ENCODE measurements around the gene NBPF3. TPM values are rescaled to one million over a fixed set of nuclear protein-coding genes. Genes with fewer than 3 reads are reported as not detected.

NBPF3 gene
- total RNA-seq, 1 experiment from 2014 or later = 15.9 TPM

- TF ChIP-seq POLR2AphosphoS5 (IDR thresholded peaks at IDR 0.05; ENCODE audit: low read depth, low read length) (no peak), SIN3A (IDR thresholded peaks at IDR 0.05; ENCODE audit: borderline replicate concordance, insufficient read depth, low read depth, low read length) (no peak)
- TF ChIP-seq, protein P1, sequence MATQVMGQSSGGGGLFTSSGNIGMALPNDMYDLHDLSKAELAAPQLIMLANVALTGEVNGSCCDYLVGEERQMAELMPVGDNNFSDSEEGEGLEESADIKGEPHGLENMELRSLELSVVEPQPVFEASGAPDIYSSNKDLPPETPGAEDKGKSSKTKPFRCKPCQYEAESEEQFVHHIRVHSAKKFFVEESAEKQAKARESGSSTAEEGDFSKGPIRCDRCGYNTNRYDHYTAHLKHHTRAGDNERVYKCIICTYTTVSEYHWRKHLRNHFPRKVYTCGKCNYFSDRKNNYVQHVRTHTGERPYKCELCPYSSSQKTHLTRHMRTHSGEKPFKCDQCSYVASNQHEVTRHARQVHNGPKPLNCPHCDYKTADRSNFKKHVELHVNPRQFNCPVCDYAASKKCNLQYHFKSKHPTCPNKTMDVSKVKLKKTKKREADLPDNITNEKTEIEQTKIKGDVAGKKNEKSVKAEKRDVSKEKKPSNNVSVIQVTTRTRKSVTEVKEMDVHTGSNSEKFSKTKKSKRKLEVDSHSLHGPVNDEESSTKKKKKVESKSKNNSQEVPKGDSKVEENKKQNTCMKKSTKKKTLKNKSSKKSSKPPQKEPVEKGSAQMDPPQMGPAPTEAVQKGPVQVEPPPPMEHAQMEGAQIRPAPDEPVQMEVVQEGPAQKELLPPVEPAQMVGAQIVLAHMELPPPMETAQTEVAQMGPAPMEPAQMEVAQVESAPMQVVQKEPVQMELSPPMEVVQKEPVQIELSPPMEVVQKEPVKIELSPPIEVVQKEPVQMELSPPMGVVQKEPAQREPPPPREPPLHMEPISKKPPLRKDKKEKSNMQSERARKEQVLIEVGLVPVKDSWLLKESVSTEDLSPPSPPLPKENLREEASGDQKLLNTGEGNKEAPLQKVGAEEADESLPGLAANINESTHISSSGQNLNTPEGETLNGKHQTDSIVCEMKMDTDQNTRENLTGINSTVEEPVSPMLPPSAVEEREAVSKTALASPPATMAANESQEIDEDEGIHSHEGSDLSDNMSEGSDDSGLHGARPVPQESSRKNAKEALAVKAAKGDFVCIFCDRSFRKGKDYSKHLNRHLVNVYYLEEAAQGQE (IDR thresholded peaks at IDR 0.05; ENCODE audit: insufficient read depth in 1 of 2, low read depth in 2 of 2, low read length in 1 of 2) = no peak
- TF ChIP-seq, protein P2, sequence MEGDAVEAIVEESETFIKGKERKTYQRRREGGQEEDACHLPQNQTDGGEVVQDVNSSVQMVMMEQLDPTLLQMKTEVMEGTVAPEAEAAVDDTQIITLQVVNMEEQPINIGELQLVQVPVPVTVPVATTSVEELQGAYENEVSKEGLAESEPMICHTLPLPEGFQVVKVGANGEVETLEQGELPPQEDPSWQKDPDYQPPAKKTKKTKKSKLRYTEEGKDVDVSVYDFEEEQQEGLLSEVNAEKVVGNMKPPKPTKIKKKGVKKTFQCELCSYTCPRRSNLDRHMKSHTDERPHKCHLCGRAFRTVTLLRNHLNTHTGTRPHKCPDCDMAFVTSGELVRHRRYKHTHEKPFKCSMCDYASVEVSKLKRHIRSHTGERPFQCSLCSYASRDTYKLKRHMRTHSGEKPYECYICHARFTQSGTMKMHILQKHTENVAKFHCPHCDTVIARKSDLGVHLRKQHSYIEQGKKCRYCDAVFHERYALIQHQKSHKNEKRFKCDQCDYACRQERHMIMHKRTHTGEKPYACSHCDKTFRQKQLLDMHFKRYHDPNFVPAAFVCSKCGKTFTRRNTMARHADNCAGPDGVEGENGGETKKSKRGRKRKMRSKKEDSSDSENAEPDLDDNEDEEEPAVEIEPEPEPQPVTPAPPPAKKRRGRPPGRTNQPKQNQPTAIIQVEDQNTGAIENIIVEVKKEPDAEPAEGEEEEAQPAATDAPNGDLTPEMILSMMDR (IDR thresholded peaks at IDR 0.05) = no peak
- ChIA-PET CTCF (interaction anchor here (0.6 to 0.8 kb wide), 2 partner anchors 57 to 127 kb away, joined by 3 to 4 read pairs; no protein-coding TSS in a partner anchor), POLR2A (no interaction called here)
- H3K27me3 ChIP-seq (ENCODE audit: control insufficient read depth, insufficient read depth, low read length) = no peaks in the 10 kb centered on the region; the same call in 1 of the 2 replicates
- DNase-seq (ENCODE audit: low read depth, low spot score) (no peak), ATAC-seq (no peak)
- no peaks in the 10 kb centered on the region for H3K9me3 ChIP-seq (ENCODE audit: control insufficient read depth, insufficient read depth, low read depth, low read length)
- in situ Hi-C loops (cut with HindIII; ENCODE audit: low pct_unique_long_range_greater_than_20kb, low sequenced_read_pairs) (no loop called here), intact Hi-C loops (cut with micrococcal nuclease; ENCODE audit: unreplicated experiment) (loop anchor here (10.0 kb wide), 1 partner anchor 121 kb away; no protein-coding TSS in a partner anchor)
- H3K27ac ChIP-seq (ENCODE audit: low read length) = no peak overlapping the region
- no peaks in the 10 kb centered on the region for H3K36me3 ChIP-seq (ENCODE audit: control insufficient read depth, insufficient read depth, low read length)
- H3K4me3 ChIP-seq (ENCODE audit: low read depth in 2 of 2, low read length in 2 of 2) = no peak overlapping the region
- H3K4me1 ChIP-seq (ENCODE audit: control insufficient read depth, insufficient read depth, low read length) = no peaks in the 10 kb centered on the region
- BruUV-seq (replicated peaks) = no TSS peak
Observed at GRCh38 chr1:21496063-21496462, 56.1 kb downstream of the NBPF3 start.

DNA sequence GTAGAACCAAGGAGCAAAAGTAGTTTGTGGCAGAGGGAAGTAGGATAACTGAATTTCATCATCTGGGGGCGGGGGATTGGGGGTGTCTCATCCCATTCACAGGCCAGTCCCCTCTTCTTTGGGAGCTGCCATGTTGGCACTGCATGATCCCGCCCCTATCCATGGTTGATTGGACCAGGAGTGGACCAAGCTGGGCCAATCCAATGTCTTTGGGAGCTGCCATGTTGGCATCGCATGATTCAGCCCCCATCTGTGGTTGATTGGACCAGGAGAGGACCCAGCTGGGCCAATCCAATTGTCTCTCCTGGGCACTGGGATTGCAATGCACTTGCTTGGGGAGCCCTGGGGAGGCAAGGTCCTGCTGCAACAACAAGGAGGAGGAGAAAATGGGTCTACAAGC, 56.9 kb downstream of the NBPF3 start:
- ATAC-seq = no peak
- no peak overlapping the region for H3K27ac ChIP-seq (ENCODE audit: low read length)
- H3K27me3 ChIP-seq (ENCODE audit: control insufficient read depth, insufficient read depth, low read length) = no peaks in the 10 kb centered on the region; the same call in 1 of the 2 replicates
- in situ Hi-C loops (cut with HindIII; ENCODE audit: low pct_unique_long_range_greater_than_20kb, low sequenced_read_pairs) (no loop called here), intact Hi-C loops (cut with micrococcal nuclease; ENCODE audit: unreplicated experiment) (loop anchor here (10.0 kb wide), 1 partner anchor 122 kb away; no protein-coding TSS in a partner anchor)
- no peaks in the 10 kb centered on the region for H3K9me3 ChIP-seq (ENCODE audit: control insufficient read depth, insufficient read depth, low read depth, low read length)
- TF ChIP-seq TCF7L2 (IDR thresholded peaks at IDR 0.05; ENCODE audit: low read depth, low read length) (no peak), SIN3A (IDR thresholded peaks at IDR 0.05; ENCODE audit: borderline replicate concordance, insufficient read depth, low read depth, low read length) (no peak), POLR2AphosphoS5 (IDR thresholded peaks at IDR 0.05; ENCODE audit: low read depth, low read length) (no peak)
- TF ChIP-seq, protein P2 (IDR thresholded peaks at IDR 0.05) = no peak
- TF ChIP-seq, protein P1 (IDR thresholded peaks at IDR 0.05; ENCODE audit: insufficient read depth in 1 of 2, low read depth in 2 of 2, low read length in 1 of 2) = no peak
- BruUV-seq (replicated peaks) = no TSS peak
- no peaks in the 10 kb centered on the region for H3K4me1 ChIP-seq (ENCODE audit: control insufficient read depth, insufficient read depth, low read length)
- no peak overlapping the region for H3K4me3 ChIP-seq (ENCODE audit: low read depth in 2 of 2, low read length in 2 of 2)
- ChIA-PET CTCF (no interaction called here), POLR2A (no interaction called here)
- no peaks in the 10 kb centered on the region for H3K36me3 ChIP-seq (ENCODE audit: control insufficient read depth, insufficient read depth, low read length)
- DNase-seq (ENCODE audit: low read depth, low spot score) = no peak
